Hair follicular keratinocyte (primary cell): Measurements from ENCODE around the gene EPSTI1. TPM values are rescaled to one million over a fixed set of nuclear protein-coding genes. Genes with fewer than 3 reads are reported as not detected.

Source experiments
- total RNA-seq: library from RNA; depleted of rRNA; stranded (reverse); fragments of >200 nt; gene quantifications from 2 replicates; pipeline ENCODE4 v1.2.3, GENCODE V29; 2015

EPSTI1 gene, protein sequence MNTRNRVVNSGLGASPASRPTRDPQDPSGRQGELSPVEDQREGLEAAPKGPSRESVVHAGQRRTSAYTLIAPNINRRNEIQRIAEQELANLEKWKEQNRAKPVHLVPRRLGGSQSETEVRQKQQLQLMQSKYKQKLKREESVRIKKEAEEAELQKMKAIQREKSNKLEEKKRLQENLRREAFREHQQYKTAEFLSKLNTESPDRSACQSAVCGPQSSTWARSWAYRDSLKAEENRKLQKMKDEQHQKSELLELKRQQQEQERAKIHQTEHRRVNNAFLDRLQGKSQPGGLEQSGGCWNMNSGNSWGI
- 1.9 and 4.1 TPM in 2 replicates for total RNA-seq

DNA sequence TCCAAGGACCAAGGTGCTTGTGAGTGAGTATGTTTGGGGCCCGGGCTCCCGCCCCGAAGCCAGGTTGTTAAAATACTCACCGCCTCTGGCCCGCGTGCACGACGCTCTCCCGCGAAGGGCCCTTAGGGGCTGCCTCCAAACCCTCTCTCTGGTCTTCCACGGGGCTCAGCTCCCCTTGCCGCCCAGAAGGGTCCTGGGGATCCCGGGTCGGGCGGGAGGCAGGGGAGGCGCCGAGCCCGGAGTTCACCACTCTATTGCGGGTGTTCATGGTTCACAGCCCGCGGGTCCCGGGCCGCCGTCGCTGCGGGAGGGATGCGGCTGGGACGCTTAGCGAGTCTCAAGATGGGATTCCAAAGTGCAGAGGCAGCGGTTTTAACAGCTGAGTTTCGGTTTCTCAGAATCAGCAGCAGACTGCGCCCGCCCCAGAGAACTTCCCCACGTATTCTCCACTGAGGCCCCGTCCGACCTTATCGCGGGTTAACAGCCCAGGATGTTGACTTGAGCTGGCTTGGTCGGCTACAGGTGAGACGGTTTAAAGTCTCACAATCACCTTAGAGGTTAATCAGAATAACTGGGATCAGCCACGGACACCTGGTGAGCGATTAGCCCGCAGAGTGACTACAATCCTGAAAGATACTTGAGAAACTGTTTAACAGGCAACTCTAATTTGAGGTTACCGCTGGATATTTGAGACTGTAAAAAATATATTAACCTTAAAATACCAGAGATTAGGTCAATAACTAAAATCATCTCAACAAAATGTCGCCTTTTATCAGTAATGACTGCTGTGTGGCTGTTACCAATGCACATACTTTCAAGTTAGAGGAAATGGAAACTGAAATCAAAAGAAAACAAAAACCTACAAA lies at the start of gene EPSTI1:
Gene EPSTI1, minus strand, starts transcription at position 344 of the 866 bp plus-strand sequence. Its CDS starts 76 bp downstream, at position 268.

DNA sequence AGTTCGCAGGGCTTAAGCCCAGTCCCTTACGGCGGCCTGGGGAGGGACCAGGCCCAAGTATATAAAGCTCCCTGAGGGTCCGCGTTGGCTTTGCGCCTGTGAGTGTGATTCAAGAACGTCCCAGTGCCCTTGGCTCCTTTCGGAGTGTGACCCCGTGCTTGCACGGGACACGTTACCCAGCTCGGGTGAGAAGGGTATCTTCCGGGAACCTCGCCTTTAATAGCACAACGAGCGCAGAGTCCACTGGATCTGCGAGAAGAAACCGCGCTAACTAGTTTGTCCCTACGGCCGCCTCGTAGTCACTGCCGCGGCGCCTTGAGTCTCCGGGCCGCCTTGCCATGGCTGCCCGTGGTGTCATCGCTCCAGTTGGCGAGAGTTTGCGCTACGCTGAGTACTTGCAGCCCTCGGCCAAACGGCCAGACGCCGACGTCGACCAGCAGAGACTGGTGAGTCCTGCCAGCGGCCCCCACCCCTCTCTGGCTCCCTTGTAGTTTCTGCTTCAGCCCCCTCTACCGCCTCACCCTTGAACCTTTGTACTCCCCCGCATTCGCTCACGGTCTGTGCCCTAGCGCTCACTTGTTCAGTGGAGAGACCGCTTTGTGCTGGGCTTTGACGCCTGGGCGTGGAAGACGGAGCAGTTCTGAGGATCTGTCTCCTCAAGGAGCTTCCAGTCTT lies 31.4 kb upstream of the EPSTI1 start, which contains the start of gene DNAJC15:
Gene DNAJC15, plus strand, starts transcription at position 298 of the 675 bp plus-strand sequence. Its CDS starts 41 bp downstream, at position 339.

Other genes starting within 250 kb of the EPSTI1 start
- gene FAM216B, start 210.7 kb downstream of the EPSTI1 start, total RNA-seq = not detected in 2 replicates
- 23.3 and 27.2 TPM in 2 replicates for gene DNAJC15, start 31.3 kb upstream of the EPSTI1 start, total RNA-seq